Fibroblast of mammary gland (primary cell): ENCODE results near the gene CCDC134.
A peak's percentile ranks its signal among the peaks of the same experiment; 100 is the strongest.

Source experiments
- DNase-seq: peaks from one replicate; pipeline ENCODE4 v3.0.0-alpha.2; 2010; ENCODE audit warnings: low read depth
- H3K4me3 ChIP-seq: 2 replicates; pipeline ENCODE4 v1.5.1; 2011; ENCODE audit warnings: low read depth, mild to moderate bottlenecking, low read length, moderate library complexity; ENCODE audit not compliant: control insufficient read depth
- CTCF ChIP-seq: conservative IDR thresholded peaks from 2 replicates; pipeline ENCODE4 v1.5.1; 2011; ENCODE audit warnings: low read depth, low read length, inconsistent platforms; ENCODE audit not compliant: control insufficient read depth, insufficient read depth

CCDC134 gene

GRCh38 chr22:41782316-41782715 lies 18.2 kb upstream of the CCDC134 start:
- DNase-seq = no peak
- no peak for TF ChIP-seq CTCF
- no peak overlapping the region for H3K4me3 ChIP-seq

- no peak for TF ChIP-seq CTCF
- DNase-seq = no peak
- H3K4me3 ChIP-seq = no peak overlapping the region
Observed at GRCh38 chr22:41782751-41783150, 17.7 kb upstream of the CCDC134 start.

- no peak for DNase-seq
- H3K4me3 ChIP-seq = no peak overlapping the region
- TF ChIP-seq CTCF = no peak
Observed at GRCh38 chr22:41787331-41787730, 13.1 kb upstream of the CCDC134 start.

- no peak overlapping the region for H3K4me3 ChIP-seq
- no peak for DNase-seq
- no peak for TF ChIP-seq CTCF
Observed at GRCh38 chr22:41793871-41794270, 6.6 kb upstream of the CCDC134 start.

- DNase-seq = no peak
- no peak overlapping the region for H3K4me3 ChIP-seq
- TF ChIP-seq CTCF = no peak
Observed at GRCh38 chr22:41798736-41799135, 1.7 kb upstream of the CCDC134 start.

GRCh38 chr22:41799486-41800347 lies 762 bp upstream of the CCDC134 start:
- no peak for DNase-seq
- TF ChIP-seq CTCF = no peak
- H3K4me3 ChIP-seq = peak overlapping the region; percentile 91
